ENCODE data around the gene MED29.

- no peak for TF ChIP-seq CTCF (conservative IDR thresholded peaks at IDR 0.05 in 1 of 2, IDR thresholded peaks at IDR 0.05 in 1 of 2; ENCODE audit: low read depth in 1 of 2, low read length in 2 of 2)
- TF ChIP-seq EZH2 (IDR thresholded peaks at IDR 0.05; ENCODE audit: low read length, missing control alignments) = no peak
Observed at GRCh38 chr19:39423258-39424086, 32.3 kb downstream of the MED29 start.
